OCI-LY7 (cell line): ENCODE results near the gene DHRS7C.

Experiments used
- EZH2phosphoT487 ChIP-seq: fragments of 200-600 bp; sonication (generic); IDR thresholded peaks from 2 replicates; pipeline ENCODE4 v1.6.1; 2018; ENCODE audit warnings: low read depth, borderline replicate concordance, mild to moderate bottlenecking, mixed run types, antibody characterized with exemption, low read length, moderate library complexity, mixed read lengths
- TF ChIP-seq, protein P1 (sequence below): fragments of 200-600 bp; sonication (generic); conservative IDR thresholded peaks from 2 replicates; pipeline ENCODE4 v1.5.1; 2014; ENCODE audit warnings: mild to moderate bottlenecking, antibody characterized with exemption, low read length, moderate library complexity, mixed read lengths

DNA sequence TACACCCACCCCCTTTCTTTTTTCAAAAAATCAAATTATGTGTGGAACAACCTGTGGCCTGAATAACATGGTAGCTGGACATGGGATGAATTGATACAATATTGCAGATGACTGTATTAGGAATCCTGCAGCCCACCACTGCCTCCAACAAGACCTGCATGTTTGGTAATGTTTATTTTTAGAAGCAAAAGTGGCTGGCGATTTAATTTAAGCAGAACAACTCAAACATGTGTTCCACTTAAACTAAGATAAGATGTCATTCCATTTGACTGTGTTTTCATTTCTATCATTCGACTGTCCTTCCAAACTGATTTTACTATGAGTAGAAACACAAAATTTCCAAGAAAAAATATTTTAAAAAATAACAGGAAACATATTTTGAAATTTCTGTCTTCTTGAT, 10.1 kb upstream of the DHRS7C start:
- TF ChIP-seq, protein P1, sequence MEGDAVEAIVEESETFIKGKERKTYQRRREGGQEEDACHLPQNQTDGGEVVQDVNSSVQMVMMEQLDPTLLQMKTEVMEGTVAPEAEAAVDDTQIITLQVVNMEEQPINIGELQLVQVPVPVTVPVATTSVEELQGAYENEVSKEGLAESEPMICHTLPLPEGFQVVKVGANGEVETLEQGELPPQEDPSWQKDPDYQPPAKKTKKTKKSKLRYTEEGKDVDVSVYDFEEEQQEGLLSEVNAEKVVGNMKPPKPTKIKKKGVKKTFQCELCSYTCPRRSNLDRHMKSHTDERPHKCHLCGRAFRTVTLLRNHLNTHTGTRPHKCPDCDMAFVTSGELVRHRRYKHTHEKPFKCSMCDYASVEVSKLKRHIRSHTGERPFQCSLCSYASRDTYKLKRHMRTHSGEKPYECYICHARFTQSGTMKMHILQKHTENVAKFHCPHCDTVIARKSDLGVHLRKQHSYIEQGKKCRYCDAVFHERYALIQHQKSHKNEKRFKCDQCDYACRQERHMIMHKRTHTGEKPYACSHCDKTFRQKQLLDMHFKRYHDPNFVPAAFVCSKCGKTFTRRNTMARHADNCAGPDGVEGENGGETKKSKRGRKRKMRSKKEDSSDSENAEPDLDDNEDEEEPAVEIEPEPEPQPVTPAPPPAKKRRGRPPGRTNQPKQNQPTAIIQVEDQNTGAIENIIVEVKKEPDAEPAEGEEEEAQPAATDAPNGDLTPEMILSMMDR: no peak
- TF ChIP-seq EZH2phosphoT487: no peak
